ENCODE results near the gene GYPE. TPM values are rescaled to one million over a fixed set of nuclear protein-coding genes. Genes with fewer than 3 reads are reported as not detected.
"Not testable (repeated sequence)": the region's sequence is repeated elsewhere in the genome, so short reads cannot be mapped to it uniquely, and the experiment has no call there.

Gene GYPE
- 1 to 10 TPM in 1 of 4 donors, under 1 TPM in 2, not detected in 1; 0.35 to 1.2 (median 0.47) TPM for total RNA-seq

GRCh38 chr4:143905440-143905839 lies at the start of gene GYPE:
TSS of gene GYPE (minus strand) at chr4:143905559. CDS start at chr4:143905507, 52 bp downstream.
- WGBS, 2 donors (ENCODE audit: low coverage in 1 of 2), result 90 to 100% methylated on average over 2 of the region's 2 CpGs

DNA sequence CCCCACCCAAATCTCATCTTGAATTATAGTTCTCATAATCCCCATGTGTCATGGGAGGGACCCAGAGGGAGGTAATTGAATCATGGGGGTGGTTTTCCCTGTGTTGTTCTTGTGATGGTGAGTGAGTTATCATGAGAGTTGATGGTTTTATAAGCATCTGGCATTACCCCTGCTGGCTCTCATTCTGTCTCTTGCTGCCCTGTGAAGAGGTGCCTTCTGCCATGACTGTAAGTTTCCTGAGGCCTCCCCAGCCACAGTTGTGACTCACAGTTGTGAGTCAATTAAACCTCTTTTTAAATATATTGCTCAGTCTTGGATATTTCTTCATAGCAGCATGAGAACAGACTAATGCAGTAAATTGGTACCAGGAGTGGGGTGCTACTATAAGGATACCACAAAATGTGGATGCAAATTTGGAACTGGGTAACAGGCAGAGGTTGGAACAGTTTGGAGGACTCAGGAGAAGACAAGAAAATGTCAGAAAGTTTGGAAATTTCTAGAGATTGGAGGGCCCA lies 46.2 kb upstream of the GYPE start:
- H3K27ac ChIP-seq, H3K36me3 ChIP-seq, H3K27me3 ChIP-seq, H3K4me1 ChIP-seq, H3K4me3 ChIP-seq, ATAC-seq: not testable (repeated sequence)
- H3K9me3 ChIP-seq, result peaks cover 0 to 24% (median 0%) of the 10 kb centered on the region in 3 donors

More at GRCh38 chr4:143905440-143905839, at the start of gene GYPE:
- H3K4me3 ChIP-seq, H3K27ac ChIP-seq, H3K27me3 ChIP-seq, H3K36me3 ChIP-seq, ATAC-seq, H3K9me3 ChIP-seq, H3K4me1 ChIP-seq: not testable (repeated sequence)

DNA sequence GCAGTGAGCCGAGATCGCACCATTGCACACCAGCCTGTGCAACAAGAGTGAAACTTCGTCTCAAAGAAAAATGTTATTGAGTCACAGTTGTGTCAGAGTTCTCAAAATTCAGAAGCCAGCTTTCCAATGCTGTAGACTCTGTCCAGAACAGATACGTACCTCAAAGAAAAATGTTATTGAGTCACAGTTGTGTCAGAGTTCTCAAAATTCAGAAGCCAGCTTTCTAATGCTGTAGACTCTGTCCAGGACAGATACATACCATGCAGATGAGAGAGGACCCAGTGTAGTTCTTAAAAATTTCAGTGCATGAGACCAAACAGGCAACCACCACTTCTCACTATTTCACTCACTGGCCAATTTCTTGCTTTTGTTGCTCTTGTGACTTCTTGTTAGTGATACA lies 45.6 kb upstream of the GYPE start:
- not testable (repeated sequence) for ATAC-seq, H3K27me3 ChIP-seq, H3K4me3 ChIP-seq, H3K36me3 ChIP-seq, H3K27ac ChIP-seq, H3K4me1 ChIP-seq
- peaks cover 0 to 24% (median 0%) of the 10 kb centered on the region in 3 donors for H3K9me3 ChIP-seq
- WGBS, 2 donors (ENCODE audit: low coverage in 1 of 2), result 80 to 100% methylated on average over 1 to 3 of the region's 4 CpGs

- WGBS, 2 donors (ENCODE audit: low coverage in 1 of 2), result 17 to 100% methylated on average over 1 of the region's 1 CpG
- not testable (repeated sequence) for H3K4me3 ChIP-seq, H3K4me1 ChIP-seq, H3K27ac ChIP-seq, ATAC-seq, H3K36me3 ChIP-seq, H3K27me3 ChIP-seq
- peaks cover 0 to 24% (median 0%) of the 10 kb centered on the region in 3 donors for H3K9me3 ChIP-seq
Measured at GRCh38 chr4:143950185-143950584, 44.8 kb upstream of the GYPE start.

DNA sequence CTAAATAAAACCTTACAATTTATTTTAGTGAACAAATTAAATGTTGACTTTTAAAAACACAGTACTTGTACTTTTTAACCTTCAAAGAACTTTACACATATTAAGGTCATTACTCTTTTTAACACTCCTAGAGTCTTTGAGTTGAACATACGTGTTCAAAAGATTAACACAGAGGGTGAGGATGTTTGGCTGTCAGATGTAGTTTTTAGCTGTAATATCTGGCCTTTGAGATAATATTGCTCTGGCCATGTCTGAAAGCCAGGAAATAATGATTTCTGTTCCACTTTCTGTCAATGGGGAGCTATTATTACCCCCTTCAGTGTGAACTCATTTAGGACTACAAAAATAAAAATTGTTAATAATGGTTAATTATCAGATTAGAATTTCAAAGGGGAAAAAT lies 42.1 kb upstream of the GYPE start:
- H3K4me3 ChIP-seq, H3K27ac ChIP-seq, ATAC-seq, H3K4me1 ChIP-seq, H3K36me3 ChIP-seq, H3K27me3 ChIP-seq: not testable (repeated sequence)
- peaks cover 0 to 19% (median 0%) of the 10 kb centered on the region in 3 donors for H3K9me3 ChIP-seq
- WGBS, 2 donors (ENCODE audit: low coverage in 1 of 2), result 35 to 56% methylated on average over 1 of the region's 1 CpG

DNA sequence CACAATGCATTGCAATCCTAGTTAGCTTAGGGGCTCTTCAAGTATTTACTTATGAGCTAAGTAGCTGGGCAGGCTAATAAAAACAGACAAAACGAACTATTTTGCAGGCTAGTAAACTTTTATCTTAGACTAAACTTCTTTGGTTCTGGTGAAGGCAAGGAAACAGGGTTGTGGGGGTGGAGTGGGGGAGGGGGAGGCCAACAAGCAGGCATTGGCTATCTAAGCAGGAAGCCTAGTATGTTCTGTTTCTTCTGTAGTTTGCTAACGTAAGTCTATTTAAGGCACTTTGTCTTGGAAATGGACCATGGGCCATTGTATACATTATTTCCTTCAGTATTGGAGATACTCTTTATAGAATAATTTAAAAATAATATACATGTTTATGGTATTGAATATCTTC lies 35.3 kb upstream of the GYPE start:
- H3K27ac ChIP-seq, H3K4me1 ChIP-seq, H3K4me3 ChIP-seq, H3K9me3 ChIP-seq, H3K27me3 ChIP-seq, H3K36me3 ChIP-seq, ATAC-seq: not testable (repeated sequence)
- WGBS, 2 donors (ENCODE audit: low coverage in 1 of 2), result 50 to 100% methylated on average over 1 of the region's 2 CpGs

DNA sequence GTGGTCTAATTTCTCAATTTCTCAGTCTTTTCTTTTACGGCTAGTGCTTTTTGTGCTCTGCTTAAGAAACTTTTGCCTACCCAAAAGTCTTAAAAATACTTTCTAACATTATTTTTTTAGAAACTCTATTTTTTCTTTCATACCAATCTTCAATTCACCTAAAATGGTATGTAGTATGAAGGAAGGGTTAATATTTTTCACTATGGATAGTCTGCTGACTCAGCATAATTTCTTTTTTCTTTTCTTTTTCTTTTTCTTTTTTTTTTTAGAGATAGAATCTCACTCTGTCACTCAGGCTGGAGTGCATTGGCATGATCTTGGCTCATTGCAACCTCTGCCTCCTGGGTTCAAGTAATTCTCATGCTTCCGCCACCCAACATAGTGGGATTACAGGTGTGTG lies 34.2 kb upstream of the GYPE start:
- H3K27me3 ChIP-seq, result no peaks in the 10 kb centered on the region
- 93 to 96% methylated on average over 2 of the region's 2 CpGs for whole genome bisulfite sequencing, 2 donors (ENCODE audit: low coverage in 1 of 2)
- H3K27ac ChIP-seq, result no peak overlapping the region
- TF ChIP-seq POLR2A (IDR thresholded peaks at IDR 0.05) (no peak), EP300 (IDR thresholded peaks at IDR 0.05) (no peak), POLR2AphosphoS5 (IDR thresholded peaks at IDR 0.05) (no peak)
- TF ChIP-seq, protein P1, sequence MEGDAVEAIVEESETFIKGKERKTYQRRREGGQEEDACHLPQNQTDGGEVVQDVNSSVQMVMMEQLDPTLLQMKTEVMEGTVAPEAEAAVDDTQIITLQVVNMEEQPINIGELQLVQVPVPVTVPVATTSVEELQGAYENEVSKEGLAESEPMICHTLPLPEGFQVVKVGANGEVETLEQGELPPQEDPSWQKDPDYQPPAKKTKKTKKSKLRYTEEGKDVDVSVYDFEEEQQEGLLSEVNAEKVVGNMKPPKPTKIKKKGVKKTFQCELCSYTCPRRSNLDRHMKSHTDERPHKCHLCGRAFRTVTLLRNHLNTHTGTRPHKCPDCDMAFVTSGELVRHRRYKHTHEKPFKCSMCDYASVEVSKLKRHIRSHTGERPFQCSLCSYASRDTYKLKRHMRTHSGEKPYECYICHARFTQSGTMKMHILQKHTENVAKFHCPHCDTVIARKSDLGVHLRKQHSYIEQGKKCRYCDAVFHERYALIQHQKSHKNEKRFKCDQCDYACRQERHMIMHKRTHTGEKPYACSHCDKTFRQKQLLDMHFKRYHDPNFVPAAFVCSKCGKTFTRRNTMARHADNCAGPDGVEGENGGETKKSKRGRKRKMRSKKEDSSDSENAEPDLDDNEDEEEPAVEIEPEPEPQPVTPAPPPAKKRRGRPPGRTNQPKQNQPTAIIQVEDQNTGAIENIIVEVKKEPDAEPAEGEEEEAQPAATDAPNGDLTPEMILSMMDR (IDR thresholded peaks at IDR 0.05), result no peak
- H3K4me3 ChIP-seq, result no peak overlapping the region
- no peaks in the 10 kb centered on the region for H3K36me3 ChIP-seq
- H3K4me1 ChIP-seq, result no peaks in the 10 kb centered on the region
- no peaks in the 10 kb centered on the region for H3K9me3 ChIP-seq
- no peak for ATAC-seq

DNA sequence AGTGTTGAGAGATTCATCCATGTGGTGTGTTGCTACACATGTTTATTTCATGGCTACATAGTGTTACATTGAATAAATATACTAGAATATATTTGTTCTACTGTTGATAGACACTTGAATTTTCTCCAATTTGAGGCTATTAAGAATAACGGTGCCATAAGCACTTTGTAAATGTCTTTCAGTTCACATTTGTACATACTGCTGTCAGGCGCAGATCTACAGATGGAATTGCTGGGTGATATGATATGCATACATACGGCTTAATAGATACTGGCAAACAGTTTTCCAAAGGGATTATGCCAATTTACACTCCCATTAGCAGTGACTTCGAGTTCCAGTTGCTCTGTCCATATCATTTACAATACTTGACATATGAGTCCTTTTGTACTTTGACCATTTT lies 33.5 kb upstream of the GYPE start:
- H3K27ac ChIP-seq, result not testable (repeated sequence)

GRCh38 chr4:143921181-143921580 lies 15.8 kb upstream of the GYPE start:
- no peaks in the 10 kb centered on the region for H3K4me1 ChIP-seq
- no peak for TF ChIP-seq EP300 (IDR thresholded peaks at IDR 0.05)
- no peak for TF ChIP-seq POLR2AphosphoS5 (IDR thresholded peaks at IDR 0.05)
- H3K27ac ChIP-seq, result no peak overlapping the region
- H3K4me3 ChIP-seq, result no peak overlapping the region
- H3K27me3 ChIP-seq, result no peaks in the 10 kb centered on the region
- no peaks in the 10 kb centered on the region for H3K36me3 ChIP-seq
- WGBS, 2 donors (ENCODE audit: low coverage in 1 of 2), result 76 to 96% methylated on average over 6 of the region's 6 CpGs
- ATAC-seq, result no peak
- H3K9me3 ChIP-seq, result no peaks in the 10 kb centered on the region

More for the DNA sequence above, 33.5 kb upstream of the GYPE start:
- H3K4me3 ChIP-seq, H3K4me1 ChIP-seq, H3K27me3 ChIP-seq, ATAC-seq, H3K36me3 ChIP-seq, H3K9me3 ChIP-seq: not testable (repeated sequence)
- WGBS, 2 donors (ENCODE audit: low coverage in 1 of 2), result 77 to 81% methylated on average over 4 of the region's 4 CpGs

GRCh38 chr4:143916485-143916884 lies 11.1 kb upstream of the GYPE start:
- H3K4me3 ChIP-seq, H3K27ac ChIP-seq, H3K27me3 ChIP-seq, H3K9me3 ChIP-seq, H3K4me1 ChIP-seq, ATAC-seq, H3K36me3 ChIP-seq: not testable (repeated sequence)
- 93 to 96% methylated on average over 2 to 5 of the region's 5 CpGs for WGBS, 2 donors (ENCODE audit: low coverage in 1 of 2)

DNA sequence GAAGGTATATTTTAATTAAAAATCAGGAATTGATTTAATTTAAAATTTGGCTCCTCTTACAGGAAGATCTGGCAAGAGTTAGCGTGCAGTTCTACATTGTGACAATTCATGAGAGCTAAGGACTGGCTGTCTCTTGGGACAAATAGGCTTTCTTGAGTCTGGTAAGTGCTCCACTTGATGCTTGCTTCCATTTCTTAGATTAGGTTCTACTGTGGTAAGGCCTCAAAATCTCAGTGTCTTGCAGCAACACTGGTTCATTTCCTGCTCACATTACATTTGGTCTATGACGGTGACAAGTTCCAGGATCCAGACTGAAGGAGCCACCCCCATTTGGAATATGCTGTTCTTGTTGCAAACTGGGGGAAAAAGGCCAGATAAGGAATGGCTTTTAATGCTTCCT lies 7.1 kb upstream of the GYPE start:
- ATAC-seq, H3K27me3 ChIP-seq, H3K9me3 ChIP-seq, H3K36me3 ChIP-seq, H3K4me1 ChIP-seq: not testable (repeated sequence)
- H3K4me3 ChIP-seq, result peak overlapping the region in 1 of 2 donors; percentile 52
- peak overlapping the region in 1 of 4 donors; percentile 54 for H3K27ac ChIP-seq
- 74 to 100% methylated on average over 1 to 2 of the region's 2 CpGs for WGBS, 2 donors (ENCODE audit: low coverage in 1 of 2)

DNA sequence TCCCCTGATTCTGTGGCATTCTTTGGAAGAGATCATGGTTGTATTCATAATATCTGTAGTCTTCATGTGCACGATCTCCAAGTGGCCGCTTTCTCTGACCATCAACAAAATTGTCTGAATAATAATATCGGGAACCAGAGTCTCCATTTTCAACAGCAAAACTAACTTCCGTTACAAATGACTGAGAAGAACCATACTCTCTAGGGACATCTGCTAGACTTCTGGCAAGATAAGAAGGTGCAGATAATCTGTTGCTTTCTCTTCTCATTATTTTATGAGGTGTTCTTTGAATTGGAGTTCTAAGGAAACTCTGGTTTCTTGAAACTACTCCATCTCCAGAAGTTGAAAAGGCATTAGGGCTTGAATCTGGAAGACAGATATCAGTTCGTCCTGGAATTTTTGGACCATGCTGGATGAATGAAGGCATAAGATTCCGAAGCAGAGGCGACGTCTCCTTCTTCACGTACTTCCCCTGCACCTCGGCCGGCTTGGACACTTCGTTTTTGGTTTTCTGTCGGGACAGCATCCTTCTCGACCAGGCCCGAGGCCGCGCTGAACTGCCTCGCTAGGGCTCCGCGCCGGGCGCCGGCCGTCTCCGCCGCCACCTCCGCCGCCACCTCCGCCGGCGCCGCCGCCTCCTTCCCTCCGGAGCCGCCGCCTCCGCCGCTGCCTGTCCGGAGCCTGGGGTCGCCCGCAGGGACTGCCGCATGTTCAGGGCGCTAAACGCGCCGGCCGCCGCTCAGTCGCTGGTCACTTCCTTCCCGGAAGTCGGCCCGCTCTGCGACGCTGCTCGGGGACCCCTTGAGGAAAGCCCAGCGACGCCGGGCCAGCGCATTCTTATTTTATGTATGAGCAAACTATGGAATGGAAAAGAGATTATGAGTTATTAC lies 6.4 kb upstream of the GYPE start:
- ATAC-seq, result peak; percentile 55
- not testable (repeated sequence) for H3K36me3 ChIP-seq, H3K4me1 ChIP-seq, H3K9me3 ChIP-seq, H3K27me3 ChIP-seq
- H3K27ac ChIP-seq, result peak overlapping the region in 2 of 4 donors; percentile 43 to 54
- H3K4me3 ChIP-seq, result peak overlapping the region; percentile 4 to 52
- 28 to 34% methylated on average over 11 to 18 of the region's 59 CpGs for WGBS, 2 donors (ENCODE audit: low coverage in 1 of 2)
